Measurements from ENCODE around the gene MUC3A. TPM values are rescaled to one million over a fixed set of nuclear protein-coding genes. Genes with fewer than 3 reads are reported as not detected.
"Not testable (repeated sequence)": the region's sequence is repeated elsewhere in the genome, so short reads cannot be mapped to it uniquely, and the experiment has no call there.

MUC3A gene
- total RNA-seq, 3 donors from 2014 or later, result under 0.01 to 0.29 (median 0.16) TPM

DNA sequence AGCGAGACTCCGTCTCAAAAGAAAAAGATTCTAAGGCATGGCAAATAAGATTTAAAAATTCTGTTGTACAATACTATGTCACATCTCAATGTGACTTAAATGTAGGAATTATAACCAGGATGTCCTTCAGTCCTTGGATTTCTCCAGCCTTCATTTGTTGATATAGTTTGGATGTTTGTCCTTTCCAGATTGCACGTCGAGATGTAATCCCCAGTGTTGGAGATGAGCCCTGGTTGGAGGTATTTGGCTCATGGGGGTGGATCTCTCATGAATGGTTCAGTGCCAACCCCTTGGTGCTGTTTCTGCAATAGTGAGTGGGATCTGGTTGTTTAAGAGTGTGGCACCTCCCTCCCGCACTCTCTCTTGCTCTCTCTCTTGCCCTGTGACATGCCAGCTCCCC is 40.8 kb upstream of the MUC3A start:
- Histone ChIP-seq H3K27ac (no peak overlapping the region), H3K9me3 (no peaks in the 10 kb centered on the region), H3K27me3 (no peaks in the 10 kb centered on the region), H3K4me3 (no peak overlapping the region), H3K36me3 (no peaks in the 10 kb centered on the region), H3K4me1 (no peaks in the 10 kb centered on the region)
- TF ChIP-seq, protein P1, sequence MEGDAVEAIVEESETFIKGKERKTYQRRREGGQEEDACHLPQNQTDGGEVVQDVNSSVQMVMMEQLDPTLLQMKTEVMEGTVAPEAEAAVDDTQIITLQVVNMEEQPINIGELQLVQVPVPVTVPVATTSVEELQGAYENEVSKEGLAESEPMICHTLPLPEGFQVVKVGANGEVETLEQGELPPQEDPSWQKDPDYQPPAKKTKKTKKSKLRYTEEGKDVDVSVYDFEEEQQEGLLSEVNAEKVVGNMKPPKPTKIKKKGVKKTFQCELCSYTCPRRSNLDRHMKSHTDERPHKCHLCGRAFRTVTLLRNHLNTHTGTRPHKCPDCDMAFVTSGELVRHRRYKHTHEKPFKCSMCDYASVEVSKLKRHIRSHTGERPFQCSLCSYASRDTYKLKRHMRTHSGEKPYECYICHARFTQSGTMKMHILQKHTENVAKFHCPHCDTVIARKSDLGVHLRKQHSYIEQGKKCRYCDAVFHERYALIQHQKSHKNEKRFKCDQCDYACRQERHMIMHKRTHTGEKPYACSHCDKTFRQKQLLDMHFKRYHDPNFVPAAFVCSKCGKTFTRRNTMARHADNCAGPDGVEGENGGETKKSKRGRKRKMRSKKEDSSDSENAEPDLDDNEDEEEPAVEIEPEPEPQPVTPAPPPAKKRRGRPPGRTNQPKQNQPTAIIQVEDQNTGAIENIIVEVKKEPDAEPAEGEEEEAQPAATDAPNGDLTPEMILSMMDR (IDR thresholded peaks at IDR 0.05), result no peak
- TF ChIP-seq POLR2AphosphoS5 (IDR thresholded peaks at IDR 0.05) (no peak), POLR2A (IDR thresholded peaks at IDR 0.05) (no peak)
- DNase-seq (ENCODE audit: low spot score in 2 of 2), result no peak
- intact Hi-C loops (cut with DNase I; ENCODE audit: low total_unique reads), result no loop called here

DNA sequence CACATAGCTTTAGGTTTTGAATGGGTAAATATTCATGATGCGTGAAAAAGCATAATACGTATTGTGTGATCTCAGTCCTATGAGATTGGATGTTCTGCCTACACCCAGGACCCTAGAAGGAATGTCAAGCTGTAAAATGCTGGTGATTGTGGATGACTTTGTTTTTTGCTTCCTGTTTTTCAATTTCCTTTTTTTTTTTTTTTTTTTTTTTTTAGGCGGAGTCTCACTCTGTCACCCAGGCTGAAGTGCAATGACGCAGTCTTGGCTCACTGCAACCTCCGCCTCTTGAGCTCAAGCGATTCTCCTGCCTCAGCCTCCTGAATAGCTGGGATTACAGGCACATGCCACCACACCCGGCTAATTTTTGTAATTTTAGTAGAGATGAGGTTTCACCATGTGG is 38.9 kb upstream of the MUC3A start:
- H3K36me3 ChIP-seq; H3K9me3 ChIP-seq; H3K4me3 ChIP-seq; H3K4me1 ChIP-seq; intact Hi-C loops (cut with DNase I; ENCODE audit: low total_unique reads); DNase-seq (ENCODE audit: low spot score in 2 of 2); H3K27me3 ChIP-seq; H3K27ac ChIP-seq: not testable (repeated sequence)

DNA sequence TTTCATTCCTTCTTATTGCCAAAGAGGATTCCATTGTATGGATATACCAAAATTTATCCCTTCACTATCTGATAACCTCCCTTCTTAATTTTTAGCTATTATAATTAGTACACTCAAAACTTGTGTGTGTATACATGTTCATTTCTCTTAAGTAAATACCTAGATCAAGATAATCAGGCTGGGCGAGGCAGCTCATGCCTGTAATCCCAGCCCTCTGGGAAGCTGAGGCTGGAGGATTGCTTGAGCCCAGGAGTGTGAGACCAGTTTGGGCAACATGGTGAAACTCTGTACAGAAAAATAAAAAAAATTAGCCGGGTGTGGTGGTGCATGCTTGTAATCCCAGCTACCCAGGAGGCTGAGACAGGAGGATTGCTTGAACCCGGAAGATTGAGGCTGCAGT is 37.9 kb upstream of the MUC3A start:
- no peak for DNase-seq (ENCODE audit: low spot score in 2 of 2)
- H3K27ac ChIP-seq, result no peak overlapping the region
- intact Hi-C loops (cut with DNase I; ENCODE audit: low total_unique reads), result no loop called here

DNA sequence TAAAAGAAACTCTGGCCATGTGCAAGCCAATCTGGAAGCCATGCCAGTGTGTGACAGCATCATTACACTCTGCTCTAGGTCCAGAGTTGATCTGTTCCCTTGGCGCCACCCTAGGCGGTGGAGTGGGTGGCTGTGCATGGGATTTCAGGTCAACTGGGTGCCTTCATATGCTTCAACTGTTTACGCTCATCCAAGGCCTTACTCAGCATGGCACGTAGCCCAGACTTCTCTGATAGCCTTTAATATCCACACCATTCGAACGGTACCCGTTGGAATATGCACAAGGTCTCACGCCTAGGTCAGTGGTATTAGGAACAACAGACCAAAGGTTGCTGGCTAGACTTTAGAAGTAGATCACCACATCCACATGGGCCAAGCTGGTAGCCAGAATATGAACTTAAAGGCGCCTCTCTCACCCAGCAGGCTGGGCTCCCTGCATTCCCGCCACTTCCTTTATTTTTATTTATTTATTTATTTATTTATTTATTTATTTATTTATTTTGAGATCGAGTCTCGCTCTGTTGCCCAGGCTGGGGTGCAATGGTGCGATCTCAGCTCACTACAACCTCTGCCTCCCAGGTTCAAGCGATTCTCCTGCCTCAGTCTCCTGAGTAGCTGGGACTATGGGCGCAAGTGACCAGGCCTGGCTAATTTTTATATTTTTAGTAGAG is 35.0 kb upstream of the MUC3A start:
- H3K9me3 ChIP-seq, result no peaks in the 10 kb centered on the region
- no peak for TF ChIP-seq POLR2AphosphoS5 (IDR thresholded peaks at IDR 0.05)
- TF ChIP-seq, protein P1 (IDR thresholded peaks at IDR 0.05), result no peak
- intact Hi-C loops (cut with DNase I; ENCODE audit: low total_unique reads), result no loop called here
- H3K27ac ChIP-seq, result no peak overlapping the region
- H3K27me3 ChIP-seq, result no peaks in the 10 kb centered on the region
- no peaks in the 10 kb centered on the region for H3K4me1 ChIP-seq
- no peaks in the 10 kb centered on the region for H3K36me3 ChIP-seq
- H3K4me3 ChIP-seq, result no peak overlapping the region
- no peak for DNase-seq (ENCODE audit: low spot score in 2 of 2)

More for the DNA sequence above, 37.9 kb upstream of the MUC3A start:
- H3K9me3 ChIP-seq, result no peaks in the 10 kb centered on the region
- H3K27me3 ChIP-seq, result no peaks in the 10 kb centered on the region
- no peaks in the 10 kb centered on the region for H3K36me3 ChIP-seq
- H3K4me1 ChIP-seq, result no peaks in the 10 kb centered on the region
- no peak overlapping the region for H3K4me3 ChIP-seq
- TF ChIP-seq POLR2AphosphoS5 (IDR thresholded peaks at IDR 0.05) (no peak), POLR2A (IDR thresholded peaks at IDR 0.05) (no peak)
- TF ChIP-seq, protein P1 (IDR thresholded peaks at IDR 0.05), result no peak

DNA sequence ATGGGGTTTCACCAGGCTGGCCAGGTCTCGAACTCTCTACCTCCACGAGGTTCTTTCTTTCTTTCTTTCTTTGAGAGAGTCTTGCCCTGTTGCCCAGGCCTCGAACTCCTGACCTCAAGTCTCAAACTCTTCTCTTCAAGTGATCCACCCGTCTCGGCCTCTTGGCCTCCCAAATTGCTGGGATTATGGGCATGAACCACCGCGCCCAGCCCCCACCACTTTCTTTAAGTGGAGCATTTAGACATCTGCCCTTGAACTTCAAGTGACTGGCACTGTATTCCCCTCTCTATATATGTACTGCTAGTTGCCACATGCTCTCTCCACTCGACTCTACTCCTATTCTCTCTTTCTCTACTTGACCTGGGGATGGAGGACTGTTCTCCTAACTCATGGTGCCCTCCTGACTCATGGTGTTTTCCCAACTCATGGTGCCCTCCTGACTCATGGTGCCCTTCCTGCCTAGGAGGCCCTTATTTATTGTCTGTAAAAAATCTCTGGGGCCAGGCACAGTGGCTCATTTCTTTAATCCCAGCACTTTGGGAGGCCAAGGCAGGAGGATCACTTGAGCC is 34.4 kb upstream of the MUC3A start:
- no peaks in the 10 kb centered on the region for H3K36me3 ChIP-seq

DNA sequence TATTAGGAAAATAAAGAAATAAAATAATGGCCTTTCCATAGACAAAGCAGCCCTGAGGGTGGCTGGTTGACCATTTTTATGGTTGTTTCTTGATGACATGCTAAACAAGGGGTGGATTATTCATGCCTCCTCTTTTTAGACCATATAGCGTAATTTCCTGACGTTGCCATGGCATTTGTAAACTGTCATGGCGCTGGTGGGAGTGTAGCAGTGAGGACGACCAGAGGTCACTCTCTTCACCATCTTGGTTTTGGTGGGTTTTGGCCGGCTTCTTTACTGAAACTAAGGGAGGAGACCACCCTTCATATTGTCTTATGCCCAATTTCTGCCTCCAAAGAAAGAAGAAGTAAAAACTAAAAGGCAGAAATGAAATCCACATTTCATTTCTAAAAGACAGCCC is 30.0 kb upstream of the MUC3A start:
- intact Hi-C loops (cut with DNase I; ENCODE audit: low total_unique reads), result not testable (repeated sequence)

More for the DNA sequence above, 34.4 kb upstream of the MUC3A start:
- Histone ChIP-seq H3K4me3 (no peak overlapping the region), H3K27ac (no peak overlapping the region), H3K9me3 (no peaks in the 10 kb centered on the region), H3K27me3 (no peaks in the 10 kb centered on the region), H3K4me1 (no peaks in the 10 kb centered on the region)
- TF ChIP-seq POLR2A (IDR thresholded peaks at IDR 0.05) (no peak), POLR2AphosphoS5 (IDR thresholded peaks at IDR 0.05) (no peak)
- TF ChIP-seq, protein P1 (IDR thresholded peaks at IDR 0.05), result no peak
- intact Hi-C loops (cut with DNase I; ENCODE audit: low total_unique reads), result no loop called here
- DNase-seq (ENCODE audit: low spot score in 2 of 2), result no peak

DNA sequence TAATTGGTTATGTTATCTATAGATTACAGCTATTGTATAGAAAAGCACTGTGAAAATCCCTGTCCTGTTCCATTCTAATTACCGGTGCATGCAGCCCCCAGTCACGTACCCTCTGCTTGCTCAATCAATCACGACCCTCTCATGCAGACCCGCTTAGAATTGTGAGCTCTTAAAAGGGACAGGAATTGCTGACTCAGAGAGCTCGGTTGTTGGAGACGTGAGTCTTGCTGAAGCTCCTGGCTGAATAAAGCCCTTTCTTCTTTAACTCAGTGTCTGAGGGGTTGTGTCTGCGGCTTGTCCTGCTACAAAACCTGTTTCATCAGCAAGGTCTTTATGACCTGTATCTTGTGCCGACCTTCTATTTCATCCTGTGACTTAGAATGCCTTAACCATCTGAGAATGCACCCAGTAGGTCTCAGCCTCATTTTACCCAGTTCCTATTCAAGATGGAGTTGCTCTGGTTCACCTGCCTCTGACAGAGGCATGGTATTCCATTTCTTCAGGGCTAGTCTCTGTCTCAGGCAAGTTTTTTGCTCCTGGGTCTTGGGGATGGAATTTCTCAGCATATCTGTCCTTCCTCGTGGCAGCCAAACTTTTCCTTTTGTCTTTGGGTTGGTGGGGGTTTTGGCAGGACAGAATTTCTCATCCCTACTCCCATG is 29.4 kb upstream of the MUC3A start:
- H3K4me3 ChIP-seq; H3K36me3 ChIP-seq; DNase-seq (ENCODE audit: low spot score in 2 of 2); intact Hi-C loops (cut with DNase I; ENCODE audit: low total_unique reads); H3K9me3 ChIP-seq; H3K27me3 ChIP-seq; H3K4me1 ChIP-seq; H3K27ac ChIP-seq: not testable (repeated sequence)

More for the DNA sequence above, 30.0 kb upstream of the MUC3A start:
- not testable (repeated sequence) for H3K4me3 ChIP-seq; H3K9me3 ChIP-seq; DNase-seq (ENCODE audit: low spot score in 2 of 2); H3K27me3 ChIP-seq; H3K4me1 ChIP-seq; H3K36me3 ChIP-seq; H3K27ac ChIP-seq
